ENCODE measurements around the gene RBM12. TPM values are rescaled to one million over a fixed set of nuclear protein-coding genes. Genes with fewer than 3 reads are reported as not detected.
A peak's percentile ranks its signal among the peaks of the same experiment; 100 is the strongest.

Gene RBM12
- total RNA-seq, 1 experiment from 2014 or later: 46.2 TPM

GRCh38 chr20:35625584-35626385, 38.9 kb downstream of the RBM12 start:
- DNase-seq (ENCODE audit: low read depth): no peak

GRCh38 chr20:35621560-35621946, 43.1 kb downstream of the RBM12 start:
- DNase-seq (ENCODE audit: low read depth): no peak

GRCh38 chr20:35620818-35621559, 43.7 kb downstream of the RBM12 start:
- no peak for DNase-seq (ENCODE audit: low read depth)

GRCh38 chr20:35619196-35620095, 45.3 kb downstream of the RBM12 start:
- peak; percentile 67 for DNase-seq (ENCODE audit: low read depth)

- DNase-seq (ENCODE audit: low read depth): no peak
These were observed 46.2 kb downstream of the RBM12 start for GRCh38 chr20:35618263-35619131.

GRCh38 chr20:35617397-35618262, 47.1 kb downstream of the RBM12 start:
- peak; percentile 77 for DNase-seq (ENCODE audit: low read depth)

GRCh38 chr20:35616465-35617396, 48.0 kb downstream of the RBM12 start:
- DNase-seq (ENCODE audit: low read depth): peak; percentile 100

- no peak for DNase-seq (ENCODE audit: low read depth)
These were observed 48.8 kb downstream of the RBM12 start, which contains the start of gene SPAG4 for GRCh38 chr20:35615667-35616464. Gene SPAG4, plus strand, starts transcription at chr20:35615829. Its CDS starts 175 bp downstream, at chr20:35616004.

- no peak for DNase-seq (ENCODE audit: low read depth)
These were observed 53.2 kb downstream of the RBM12 start for GRCh38 chr20:35611482-35611881.

- DNase-seq (ENCODE audit: low read depth): no peak
These were observed 53.8 kb downstream of the RBM12 start for GRCh38 chr20:35610833-35611427.

GRCh38 chr20:35607003-35607735, 57.5 kb downstream of the RBM12 start:
- no peak for DNase-seq (ENCODE audit: low read depth)

GRCh38 chr20:35606127-35606526, 58.6 kb downstream of the RBM12 start:
- DNase-seq (ENCODE audit: low read depth): no peak

GRCh38 chr20:35604449-35604747, 60.3 kb downstream of the RBM12 start:
- no peak for DNase-seq (ENCODE audit: low read depth)

GRCh38 chr20:35603695-35604448, 60.8 kb downstream of the RBM12 start:
- no peak for DNase-seq (ENCODE audit: low read depth)

- no peak for DNase-seq (ENCODE audit: low read depth)
These were observed 61.7 kb downstream of the RBM12 start for GRCh38 chr20:35602851-35603495.

- DNase-seq (ENCODE audit: low read depth): no peak
These were observed 62.7 kb downstream of the RBM12 start for GRCh38 chr20:35601990-35602389.

All from LHCN-M2 (cell line).